Left renal pelvis (tissue), 4 donors: ENCODE data around the gene ATXN7L3B. TPM values are rescaled to one million over a fixed set of nuclear protein-coding genes. Genes with fewer than 3 reads are reported as not detected.

Experiments used
- DNase-seq, 4 donors: peaks; one replicate each; pipeline ENCODE4 v3.0.0-alpha.2; 2013; ENCODE audit warnings: low read depth in 4 of 4, low spot score in 3 of 4
- polyA plus RNA-seq, 4 donors: library from polyadenylated mRNA; unstranded; fragments of 120-200 nt; gene quantifications; one replicate each; pipeline ENCODE4 v1.2.1, GENCODE V29; 2013; ENCODE audit not compliant: insufficient read length in 4 of 4

ATXN7L3B gene
- polyA plus RNA-seq, 4 donors = 77.6 to 84.4 (median 80.7) TPM

DNA sequence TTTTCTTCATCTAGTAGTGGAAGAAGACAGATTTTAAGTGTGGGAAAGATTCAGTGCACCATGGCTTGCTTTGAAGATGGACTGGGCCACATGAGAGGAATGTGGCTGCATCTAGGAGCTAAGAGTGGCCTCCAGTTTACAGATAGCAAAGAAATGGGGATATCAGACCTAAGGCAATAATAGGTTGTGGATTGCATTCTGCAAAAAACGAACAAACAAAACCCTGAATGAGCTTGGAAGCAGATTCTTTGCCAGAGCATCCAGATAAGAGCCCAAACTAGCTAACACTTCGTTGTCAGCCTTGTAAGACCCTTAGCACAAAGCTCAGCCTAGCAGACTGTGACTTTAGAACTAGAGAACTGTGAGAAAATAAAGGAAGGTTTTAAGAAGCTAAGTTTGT lies 9.6 kb downstream of the ATXN7L3B start:
- DNase-seq = no peak

DNA sequence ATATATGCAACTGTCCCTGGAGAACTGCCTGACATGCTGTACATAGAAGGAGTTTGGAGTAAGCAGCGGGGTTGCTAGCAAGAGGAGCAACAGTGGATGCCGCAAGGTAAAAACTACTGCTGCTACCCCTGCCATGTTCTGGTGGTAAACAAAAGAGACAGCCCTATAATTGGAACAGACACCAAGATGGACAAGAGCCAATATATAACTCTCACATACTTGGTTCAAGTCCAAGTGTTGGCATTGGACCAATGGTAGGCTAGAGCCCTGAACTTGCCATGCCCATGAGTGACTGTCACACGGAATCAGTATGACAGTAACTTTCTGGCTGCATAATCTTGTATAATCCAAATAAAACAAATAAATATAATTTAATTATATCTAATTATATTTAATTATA lies 13.7 kb downstream of the ATXN7L3B start:
- DNase-seq = no peak

DNA sequence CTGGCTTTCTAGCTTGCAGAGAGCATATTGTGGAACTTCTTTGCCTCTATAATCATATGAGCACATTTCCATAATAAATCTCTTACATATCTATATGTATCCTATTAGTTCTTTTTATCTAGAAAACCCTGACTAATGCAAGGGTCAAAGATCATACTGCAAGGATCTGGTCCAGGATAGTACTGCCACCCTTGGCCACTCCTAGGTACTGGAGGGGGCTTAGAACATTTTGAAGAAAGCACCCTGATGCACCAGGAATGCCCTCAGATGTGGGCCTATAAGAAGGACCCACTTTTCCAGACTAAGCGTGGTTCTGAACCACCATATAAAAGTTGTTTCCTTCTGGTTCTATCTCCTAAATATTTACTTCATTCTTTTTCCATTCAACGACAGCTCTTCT lies 14.6 kb downstream of the ATXN7L3B start:
- DNase-seq = no peak

DNA sequence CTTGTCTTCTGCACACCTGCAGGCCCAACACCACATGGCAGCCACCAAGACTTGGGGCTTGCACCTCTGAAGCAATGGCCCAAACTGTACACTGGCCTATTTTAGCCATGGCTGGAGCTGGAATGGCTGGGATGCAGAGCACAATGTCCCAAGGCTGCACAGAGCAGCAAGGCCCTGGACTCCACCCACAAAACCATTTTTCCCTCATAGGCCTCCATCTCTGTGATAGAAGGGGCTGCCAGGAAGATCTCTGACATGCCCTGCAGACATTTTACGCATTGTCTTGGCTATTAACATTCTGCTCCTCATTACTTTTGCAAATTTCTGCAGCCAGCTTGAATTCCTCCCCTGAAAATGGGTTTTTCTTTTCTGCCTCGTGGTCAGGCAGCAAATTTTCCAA lies 22.1 kb downstream of the ATXN7L3B start:
- DNase-seq = no peak

DNA sequence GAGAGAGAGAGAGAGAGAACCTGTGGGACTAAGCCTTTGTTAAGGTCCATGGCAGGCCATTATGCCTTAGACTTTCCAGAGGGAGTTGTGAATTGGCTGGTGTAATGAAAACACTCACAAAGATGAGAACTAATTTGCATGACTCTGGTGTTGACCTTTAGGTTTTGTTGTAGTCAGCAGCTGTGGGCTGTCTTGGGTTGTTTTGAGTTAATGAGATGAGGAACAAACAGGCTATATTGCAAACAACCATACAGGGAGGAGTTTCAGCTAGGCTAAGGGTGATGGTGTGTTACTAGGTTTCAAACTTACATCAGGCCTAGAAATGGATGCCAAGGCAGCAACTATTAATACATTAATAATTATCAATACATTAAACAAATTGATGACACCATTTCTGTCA lies 26.3 kb downstream of the ATXN7L3B start:
- DNase-seq = no peak

DNA sequence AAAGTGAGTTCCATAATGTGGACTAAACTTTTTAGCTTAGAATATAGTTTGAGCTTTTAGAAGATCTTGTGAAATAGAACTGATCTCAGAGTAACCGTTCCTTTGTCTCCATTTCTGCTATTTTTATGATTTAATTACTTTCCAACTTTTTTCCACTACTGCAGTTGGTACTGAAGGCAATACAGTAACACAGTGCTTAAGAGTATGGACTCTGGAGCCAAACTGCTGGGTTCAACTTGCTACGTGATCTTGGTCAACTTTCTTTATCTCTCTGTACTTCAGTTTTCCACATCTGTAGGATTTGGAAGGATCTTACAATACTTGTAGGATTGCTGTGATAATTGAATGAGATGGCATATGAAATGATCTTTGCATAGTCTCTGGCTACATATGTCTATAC lies 40.9 kb downstream of the ATXN7L3B start:
- DNase-seq = no peak

DNA sequence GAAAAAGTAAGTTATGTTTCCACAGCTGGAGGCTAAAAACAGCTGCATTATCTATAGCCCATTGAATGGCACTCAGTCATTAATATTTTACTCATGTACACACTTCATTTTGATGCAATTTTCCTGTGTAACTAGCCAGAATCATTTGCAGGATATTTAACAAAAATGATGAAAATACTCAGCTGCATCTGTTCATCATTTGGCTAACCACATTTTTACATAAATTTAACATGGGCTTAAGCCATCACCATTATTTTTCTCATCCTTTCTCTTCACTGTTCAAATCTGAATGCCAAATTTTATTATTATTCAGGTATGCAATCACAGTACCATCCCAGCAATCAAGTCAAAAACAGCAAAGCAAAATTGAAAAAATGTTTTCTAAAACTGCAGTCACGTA lies 41.8 kb downstream of the ATXN7L3B start:
- no peak for DNase-seq

DNA sequence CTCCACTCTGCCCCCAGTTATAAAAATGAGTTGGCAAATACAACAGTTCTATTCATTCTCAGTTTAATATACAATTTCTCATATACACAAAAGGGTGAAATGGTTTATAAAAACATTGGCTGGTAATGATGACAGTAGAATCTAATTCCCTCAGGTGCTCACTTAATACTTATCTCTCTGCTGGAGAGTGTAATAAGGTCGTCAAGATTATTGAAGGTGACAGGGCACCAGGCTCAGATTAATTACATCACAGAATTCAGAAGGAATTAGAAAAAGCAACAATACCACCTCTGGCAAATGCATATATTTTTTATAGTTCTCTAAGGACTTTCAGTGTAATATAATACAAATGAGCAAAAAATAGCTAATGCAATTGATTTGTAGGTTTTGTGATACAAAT lies 42.3 kb downstream of the ATXN7L3B start:
- no peak for DNase-seq

DNA sequence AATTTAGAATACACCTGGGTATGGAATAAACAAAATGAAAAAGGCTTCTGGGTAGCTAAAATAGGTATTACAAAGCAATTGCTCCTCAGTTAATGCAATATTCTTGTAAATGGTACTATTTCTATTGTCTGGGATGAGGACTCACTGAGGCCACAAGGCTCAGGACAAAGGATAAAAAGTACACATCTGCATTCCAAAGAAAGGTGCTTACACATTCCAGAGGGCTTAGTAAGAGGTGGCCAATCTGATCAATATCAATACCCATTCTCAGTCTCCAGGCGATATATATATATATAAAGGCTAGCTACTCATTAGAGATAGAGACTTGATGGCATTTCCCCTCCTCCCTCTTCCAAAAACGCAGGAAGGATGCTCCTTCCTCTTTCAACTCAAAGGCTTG lies 43.8 kb downstream of the ATXN7L3B start:
- DNase-seq = no peak

DNA sequence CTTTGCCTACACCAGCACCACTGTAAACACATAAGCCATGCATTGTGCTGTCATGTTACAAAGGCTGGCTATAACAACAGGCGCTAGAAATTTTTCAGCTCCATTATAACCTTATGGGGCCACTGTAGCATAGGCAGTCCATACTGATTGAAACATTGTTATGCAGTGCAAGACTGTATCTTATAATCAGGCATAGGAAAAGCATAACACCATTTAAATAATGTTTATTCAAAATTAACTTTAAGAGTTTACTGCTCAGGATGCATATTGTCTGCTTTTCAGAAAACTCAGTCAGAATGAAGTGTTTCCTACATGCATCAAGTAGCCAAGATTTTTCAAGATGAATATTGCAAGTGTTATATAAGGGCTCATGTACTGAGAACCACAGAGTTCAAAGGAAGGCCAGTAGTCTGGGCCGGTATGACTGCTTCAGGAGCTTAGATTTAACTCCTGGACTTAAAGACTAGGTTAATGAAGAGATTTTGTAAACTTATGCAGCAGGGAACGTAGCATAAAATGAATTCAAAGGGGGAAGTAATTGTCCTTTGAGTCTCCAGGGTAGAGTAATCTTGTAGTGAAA lies 46.9 kb downstream of the ATXN7L3B start:
- no peak for DNase-seq

DNA sequence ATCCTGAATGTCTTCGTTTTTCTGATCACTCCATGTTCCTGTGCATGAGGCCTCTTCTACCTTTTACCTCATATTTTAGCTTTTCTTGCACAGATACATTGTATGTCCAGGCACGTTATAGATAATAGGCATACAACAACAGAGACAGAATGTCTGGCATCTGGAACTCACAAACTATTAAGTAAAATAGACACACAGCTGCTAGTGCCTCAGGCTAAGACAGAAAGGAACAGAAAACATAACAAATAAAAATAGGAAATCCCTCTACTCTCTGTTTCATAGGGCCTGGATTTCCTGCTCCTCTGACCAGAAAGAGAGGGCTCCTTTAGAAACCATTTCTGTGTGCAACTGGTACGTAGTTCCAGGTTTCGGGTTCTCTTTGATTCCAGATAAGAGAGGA lies 48.6 kb downstream of the ATXN7L3B start:
- DNase-seq = no peak
